GM12892 (cell line): ENCODE data around the gene SGIP1.
"Not testable (repeated sequence)": the region's sequence is repeated elsewhere in the genome, so short reads cannot be mapped to it uniquely, and the experiment has no call there.

Experiments
- POLR2A ChIP-seq: IDR thresholded peaks from 2 replicates; pipeline ENCODE4 v1.6.1; 2011; ENCODE audit warnings: low read depth, low read length, control low read depth
- POLR2AphosphoS5 ChIP-seq: IDR thresholded peaks from 2 replicates; pipeline ENCODE4 v1.6.1; 2011; ENCODE audit warnings: low read depth, low read length, control low read depth
- TAF1 ChIP-seq: IDR thresholded peaks from 2 replicates; pipeline ENCODE4 v1.6.1; 2011; ENCODE audit warnings: low read depth, mild to moderate bottlenecking, control low read depth, low read length, borderline replicate concordance

DNA sequence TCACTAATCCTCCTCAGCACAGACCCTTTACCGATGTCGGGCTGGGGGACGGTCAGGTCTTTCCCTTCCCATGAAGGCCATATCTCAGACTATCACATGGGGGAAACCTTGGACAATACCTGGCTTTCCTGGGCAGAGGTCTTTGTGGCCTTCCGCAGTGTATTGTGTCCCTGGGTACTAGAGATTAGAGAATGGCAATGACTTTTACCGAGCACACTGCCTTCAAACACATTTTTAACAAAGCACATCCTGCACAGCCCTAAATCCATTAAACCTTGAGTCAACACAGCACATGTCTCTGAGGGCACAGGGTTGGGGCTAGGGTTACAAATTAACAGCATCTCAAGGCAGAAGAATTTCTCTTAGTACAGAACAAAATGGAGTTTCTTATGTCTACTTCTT lies 58.2 kb downstream of the SGIP1 start:
- TF ChIP-seq POLR2A, POLR2AphosphoS5, TAF1: not testable (repeated sequence)
